Astrocyte (in vitro differentiated cells and primary cell): ENCODE measurements around the gene DMWD. TPM values are rescaled to one million over a fixed set of nuclear protein-coding genes. Genes with fewer than 3 reads are reported as not detected.

ENCODE experiments used
- DNase-seq: peaks from one replicate; pipeline ENCODE4 v3.0.0-alpha.2; 2010; ENCODE audit warnings: low read depth
- FAIRE-seq: peaks from 2 replicates; lab custom pipeline; 2011; peaks lifted over from hg19 to GRCh38; lab: Jason Lieb, UNC
- H2AFZ ChIP-seq: 2 replicates; pipeline ENCODE4 v1.6.0; 2012; ENCODE audit warnings: low read depth, low read length, inconsistent platforms
- H3K27ac ChIP-seq: 2 replicates; pipeline ENCODE4 v1.5.1; 2011; ENCODE audit warnings: low read depth, low read length, inconsistent platforms
- H3K27me3 ChIP-seq: 2 replicates; pipeline ENCODE4 v1.6.0; 2011; ENCODE audit warnings: low read length, inconsistent platforms; ENCODE audit not compliant: insufficient read depth
- H3K36me3 ChIP-seq: 2 replicates; pipeline ENCODE4 v1.5.1; 2011; ENCODE audit warnings: low read length, inconsistent platforms; ENCODE audit not compliant: insufficient read depth
- H3K4me1 ChIP-seq: 2 replicates; pipeline ENCODE4 v1.5.1; 2011; ENCODE audit warnings: low read length, inconsistent platforms; ENCODE audit not compliant: insufficient read depth
- H3K4me2 ChIP-seq: 2 replicates; pipeline ENCODE4 v1.6.0; 2012; ENCODE audit warnings: low read length, inconsistent platforms
- H3K4me3 ChIP-seq: 2 replicates; pipeline ENCODE4 v1.5.1; 2011; ENCODE audit warnings: low read depth, mild to moderate bottlenecking, low read length, inconsistent platforms; ENCODE audit not compliant: insufficient read depth
- H3K79me2 ChIP-seq: 2 replicates; pipeline ENCODE4 v1.6.0; 2012; ENCODE audit warnings: mild to moderate bottlenecking, low read length, inconsistent platforms; ENCODE audit not compliant: insufficient read depth
- H3K9ac ChIP-seq: 2 replicates; pipeline ENCODE4 v1.6.0; 2012; ENCODE audit warnings: mild to moderate bottlenecking, low read length, inconsistent platforms
- H3K9me3 ChIP-seq: 2 replicates; pipeline ENCODE4 v1.5.1; 2012; ENCODE audit warnings: low read depth, mild to moderate bottlenecking, low read length, inconsistent platforms; ENCODE audit not compliant: insufficient read depth
- H4K20me1 ChIP-seq: 2 replicates; pipeline ENCODE4 v1.6.0; 2012; ENCODE audit warnings: low read length, inconsistent platforms; ENCODE audit not compliant: insufficient read depth
- H3K27ac Mint-ChIP-seq: one replicate; pipeline ENCODE4 v1.8.0; 2021; ENCODE audit warnings: mild to moderate bottlenecking, mixed read lengths; ENCODE audit not compliant: unreplicated experiment
- H3K27me3 Mint-ChIP-seq: one replicate; pipeline ENCODE4 v1.8.0; 2021; ENCODE audit warnings: low read depth, mixed read lengths; ENCODE audit not compliant: unreplicated experiment
- H3K36me3 Mint-ChIP-seq: one replicate; pipeline ENCODE4 v1.8.0; 2021; ENCODE audit warnings: low read depth, mixed read lengths; ENCODE audit not compliant: unreplicated experiment
- H3K4me1 Mint-ChIP-seq: one replicate; pipeline ENCODE4 v1.8.0; 2021; ENCODE audit warnings: low read depth, mixed read lengths; ENCODE audit not compliant: unreplicated experiment
- H3K4me3 Mint-ChIP-seq: one replicate; pipeline ENCODE4 v1.8.0; 2021; ENCODE audit warnings: mild to moderate bottlenecking, moderate library complexity, mixed read lengths; ENCODE audit not compliant: unreplicated experiment
- H3K9me3 Mint-ChIP-seq: one replicate; pipeline ENCODE4 v1.8.0; 2021; ENCODE audit warnings: mild to moderate bottlenecking, mixed read lengths; ENCODE audit not compliant: unreplicated experiment
- EZH2 ChIP-seq: IDR thresholded peaks from 2 replicates; pipeline ENCODE4 v1.6.1; 2012; ENCODE audit warnings: mild to moderate bottlenecking, low read length, inconsistent platforms; ENCODE audit not compliant: insufficient read depth
- total RNA-seq: library from RNA; stranded (reverse); gene quantifications from 2 replicates; pipeline ENCODE4 v1.2.1, GENCODE V29; 2021
- TF ChIP-seq, protein P1 (sequence below): IDR thresholded peaks from 2 replicates; pipeline ENCODE4 v1.5.1; 2011; ENCODE audit warnings: low read depth, mild to moderate bottlenecking, inconsistent platforms, low read length, moderate library complexity; ENCODE audit not compliant: insufficient read depth

Gene DMWD
- total RNA-seq, 1 donor from 2014 or later, result 69.0 TPM

GRCh38 chr19:45770192-45771101, 22.2 kb downstream of the DMWD start:
- Histone ChIP-seq H2AFZ (no peak overlapping the region), H3K27ac (peak overlapping the region; percentile 54), H3K36me3 (peaks cover 10% of the 10 kb centered on the region), H3K4me3 (peak overlapping the region; percentile 52), H3K4me2 (peak overlapping the region; percentile 100), H3K27me3 (no peaks in the 10 kb centered on the region), H3K9me3 (no peaks in the 10 kb centered on the region), H3K79me2 (peaks cover 7% of the 10 kb centered on the region), H3K4me1 (peaks cover 26% of the 10 kb centered on the region), H3K9ac (peak overlapping the region; percentile 74), H4K20me1 (peaks cover 28% of the 10 kb centered on the region)
- peak overlapping the region; percentile 87 for H3K4me3 Mint-ChIP-seq
- no peaks in the 10 kb centered on the region for H3K9me3 Mint-ChIP-seq
- H3K36me3 Mint-ChIP-seq, result peaks cover 6% of the 10 kb centered on the region
- H3K4me1 Mint-ChIP-seq, result peaks cover 11% of the 10 kb centered on the region
- TF ChIP-seq EZH2, result no peak
- TF ChIP-seq, protein P1, sequence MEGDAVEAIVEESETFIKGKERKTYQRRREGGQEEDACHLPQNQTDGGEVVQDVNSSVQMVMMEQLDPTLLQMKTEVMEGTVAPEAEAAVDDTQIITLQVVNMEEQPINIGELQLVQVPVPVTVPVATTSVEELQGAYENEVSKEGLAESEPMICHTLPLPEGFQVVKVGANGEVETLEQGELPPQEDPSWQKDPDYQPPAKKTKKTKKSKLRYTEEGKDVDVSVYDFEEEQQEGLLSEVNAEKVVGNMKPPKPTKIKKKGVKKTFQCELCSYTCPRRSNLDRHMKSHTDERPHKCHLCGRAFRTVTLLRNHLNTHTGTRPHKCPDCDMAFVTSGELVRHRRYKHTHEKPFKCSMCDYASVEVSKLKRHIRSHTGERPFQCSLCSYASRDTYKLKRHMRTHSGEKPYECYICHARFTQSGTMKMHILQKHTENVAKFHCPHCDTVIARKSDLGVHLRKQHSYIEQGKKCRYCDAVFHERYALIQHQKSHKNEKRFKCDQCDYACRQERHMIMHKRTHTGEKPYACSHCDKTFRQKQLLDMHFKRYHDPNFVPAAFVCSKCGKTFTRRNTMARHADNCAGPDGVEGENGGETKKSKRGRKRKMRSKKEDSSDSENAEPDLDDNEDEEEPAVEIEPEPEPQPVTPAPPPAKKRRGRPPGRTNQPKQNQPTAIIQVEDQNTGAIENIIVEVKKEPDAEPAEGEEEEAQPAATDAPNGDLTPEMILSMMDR, result peak; percentile 36
- no peaks in the 10 kb centered on the region for H3K27me3 Mint-ChIP-seq
- DNase-seq (peak; percentile 95), FAIRE-seq (no peak)
- H3K27ac Mint-ChIP-seq, result peak overlapping the region; percentile 94

- Histone ChIP-seq H3K27ac (peak overlapping the region; percentile 54), H3K9ac (peak overlapping the region; percentile 74), H3K27me3 (no peaks in the 10 kb centered on the region), H3K4me3 (peak overlapping the region; percentile 52), H4K20me1 (peaks cover 28% of the 10 kb centered on the region), H3K4me2 (peak overlapping the region; percentile 100), H2AFZ (no peak overlapping the region), H3K9me3 (no peaks in the 10 kb centered on the region), H3K4me1 (peaks cover 29% of the 10 kb centered on the region), H3K36me3 (peaks cover 9% of the 10 kb centered on the region), H3K79me2 (peaks cover 12% of the 10 kb centered on the region)
- H3K4me3 Mint-ChIP-seq, result peak overlapping the region; percentile 87
- FAIRE-seq (no peak), DNase-seq (no peak)
- H3K9me3 Mint-ChIP-seq, result no peaks in the 10 kb centered on the region
- no peak for TF ChIP-seq EZH2
- TF ChIP-seq, protein P1, result no peak
- H3K36me3 Mint-ChIP-seq, result peaks cover 6% of the 10 kb centered on the region
- peaks cover 14% of the 10 kb centered on the region for H3K4me1 Mint-ChIP-seq
- H3K27me3 Mint-ChIP-seq, result no peaks in the 10 kb centered on the region
- H3K27ac Mint-ChIP-seq, result peak overlapping the region; percentile 94
Observed at GRCh38 chr19:45769821-45770191, 22.8 kb downstream of the DMWD start.
